ENCODE measurements around the gene HSPB7.
A peak's percentile ranks its signal among the peaks of the same experiment; 100 is the strongest.
"Not testable (repeated sequence)": the region's sequence is repeated elsewhere in the genome, so short reads cannot be mapped to it uniquely, and the experiment has no call there.

HSPB7 gene

DNA sequence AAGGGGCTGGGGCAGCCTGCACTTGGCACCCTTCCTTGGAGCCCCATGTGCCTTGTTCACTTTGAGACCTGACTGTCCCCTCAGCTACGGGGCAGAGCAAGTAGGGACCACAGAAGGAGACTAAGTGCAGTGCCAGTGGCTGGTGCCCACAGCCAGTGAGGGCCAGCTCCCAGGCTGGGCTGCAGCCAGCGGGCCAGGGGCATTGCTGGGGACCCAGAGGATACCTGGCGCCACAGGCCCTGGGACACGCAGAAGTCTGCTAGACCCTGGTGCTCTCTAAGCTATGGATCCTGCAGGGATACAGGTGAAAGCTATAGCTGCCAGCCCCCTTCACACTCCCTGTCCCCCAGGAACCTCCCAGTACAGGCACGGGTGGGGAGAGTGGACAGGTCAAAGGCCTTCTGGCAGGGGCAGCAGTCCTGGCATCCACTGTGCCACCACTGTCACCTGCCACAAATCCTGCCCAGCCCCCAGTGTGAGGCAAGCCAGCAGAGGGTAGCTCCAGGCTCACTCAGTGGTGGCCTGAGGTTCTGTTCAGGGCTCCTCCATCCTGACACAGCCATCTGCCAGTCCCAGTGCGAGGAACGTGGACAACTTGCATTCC lies 5.3 kb upstream of the HSPB7 start:
- Histone ChIP-seq H3K27ac (ENCODE audit: insufficient read depth in 1 of 2, low read depth in 1 of 2, low read length in 2 of 2, poor library complexity in 1 of 2, severe bottlenecking in 2 of 2) (no peak overlapping the region), H3K9me3 (ENCODE audit: control extremely low read depth in 1 of 5, control insufficient read depth in 4 of 5, insufficient read depth in 2 of 5, low read depth in 1 of 5, low read length in 4 of 5) (no peaks in the 10 kb centered on the region), H3K4me3 (ENCODE audit: control insufficient read depth in 1 of 7, extremely low read depth in 1 of 7, insufficient read depth in 4 of 7, low read depth in 2 of 7, low read length in 6 of 7) (no peak overlapping the region), H3K27me3 (replicated peaks in 2 of 5; ENCODE audit: control insufficient read depth in 4 of 5, insufficient read depth in 5 of 5, low read length in 4 of 5) (peaks cover 0 to 13% (median 0%) of the 10 kb centered on the region in 5 experiments), H3K4me1 (ENCODE audit: control extremely low read depth in 1 of 4, control insufficient read depth in 4 of 4, insufficient read depth in 4 of 4, low read length in 3 of 4) (peaks cover 0 to 7% (median 5%) of the 10 kb centered on the region in 4 experiments), H3K36me3 (ENCODE audit: control insufficient read depth in 4 of 4, insufficient read depth in 4 of 4, low read length in 3 of 4) (no peaks in the 10 kb centered on the region)
- WGBS (ENCODE audit: insufficient coverage): 88% methylated on average over 4 of the region's 7 CpGs
- POLR2A ChIA-PET: no interaction called here
- CTCF ChIA-PET: interaction anchor here (1.7 kb wide), 1 partner anchor 9 kb away, joined by 3 read pairs; no protein-coding TSS in a partner anchor
- no peak for DNase-seq

- no peak for DNase-seq
- ChIA-PET POLR2A (no interaction called here), CTCF (no interaction called here)
- no peaks in the 10 kb centered on the region for H3K36me3 ChIP-seq (ENCODE audit: control insufficient read depth in 4 of 4, insufficient read depth in 4 of 4, low read length in 3 of 4)
- no peak overlapping the region for H3K4me3 ChIP-seq (ENCODE audit: control insufficient read depth in 1 of 7, extremely low read depth in 1 of 7, insufficient read depth in 4 of 7, low read depth in 2 of 7, low read length in 6 of 7)
- H3K27me3 ChIP-seq (replicated peaks in 2 of 5; ENCODE audit: control insufficient read depth in 4 of 5, insufficient read depth in 5 of 5, low read length in 4 of 5): peaks cover 0 to 7% (median 0%) of the 10 kb centered on the region in 5 experiments
- no peaks in the 10 kb centered on the region for H3K9me3 ChIP-seq (ENCODE audit: control extremely low read depth in 1 of 5, control insufficient read depth in 4 of 5, insufficient read depth in 2 of 5, low read depth in 1 of 5, low read length in 4 of 5)
- H3K27ac ChIP-seq (ENCODE audit: insufficient read depth in 1 of 2, low read depth in 1 of 2, low read length in 2 of 2, poor library complexity in 1 of 2, severe bottlenecking in 2 of 2): no peak overlapping the region
- 63% methylated on average over 5 of the region's 11 CpGs for WGBS (ENCODE audit: insufficient coverage)
- peaks cover 0 to 6% (median 5%) of the 10 kb centered on the region in 4 experiments for H3K4me1 ChIP-seq (ENCODE audit: control extremely low read depth in 1 of 4, control insufficient read depth in 4 of 4, insufficient read depth in 4 of 4, low read length in 3 of 4)
Observed at GRCh38 chr1:16022393-16022792, 4.5 kb upstream of the HSPB7 start.

- no peak within 1 kb of the TSS for H3K27ac ChIP-seq (ENCODE audit: insufficient read depth in 1 of 2, low read depth in 1 of 2, low read length in 2 of 2, poor library complexity in 1 of 2, severe bottlenecking in 2 of 2)
- 81% methylated on average over 5 of the region's 6 CpGs for WGBS (ENCODE audit: insufficient coverage)
- no peak for DNase-seq
- no peaks in the 10 kb centered on the region for H3K36me3 ChIP-seq (ENCODE audit: control insufficient read depth in 4 of 4, insufficient read depth in 4 of 4, low read length in 3 of 4)
- H3K4me3 ChIP-seq (ENCODE audit: control insufficient read depth in 1 of 7, extremely low read depth in 1 of 7, insufficient read depth in 4 of 7, low read depth in 2 of 7, low read length in 6 of 7): no peak within 1 kb of the TSS
- no peaks in the 10 kb centered on the region for H3K9me3 ChIP-seq (ENCODE audit: control extremely low read depth in 1 of 5, control insufficient read depth in 4 of 5, insufficient read depth in 2 of 5, low read depth in 1 of 5, low read length in 4 of 5)
- peaks cover 0 to under 1% (median 0%) of the 10 kb centered on the region in 4 experiments for H3K4me1 ChIP-seq (ENCODE audit: control extremely low read depth in 1 of 4, control insufficient read depth in 4 of 4, insufficient read depth in 4 of 4, low read length in 3 of 4)
- peaks cover 0 to 5% (median 0%) of the 10 kb centered on the region in 5 experiments for H3K27me3 ChIP-seq (replicated peaks in 2 of 5; ENCODE audit: control insufficient read depth in 4 of 5, insufficient read depth in 5 of 5, low read length in 4 of 5)
- CTCF ChIA-PET: no interaction called here
- POLR2A ChIA-PET: no interaction called here
Observed at GRCh38 chr1:16021681-16022080, 3.8 kb upstream of the HSPB7 start, which contains the start of gene CLCNKA. Gene CLCNKA, plus strand, starts transcription at chr1:16022036. Its CDS starts 584 bp downstream, at chr1:16022620.

- H3K4me3 ChIP-seq (ENCODE audit: control insufficient read depth in 1 of 7, extremely low read depth in 1 of 7, insufficient read depth in 4 of 7, low read depth in 2 of 7, low read length in 6 of 7); H3K27me3 ChIP-seq (replicated peaks in 2 of 5; ENCODE audit: control insufficient read depth in 4 of 5, insufficient read depth in 5 of 5, low read length in 4 of 5); H3K36me3 ChIP-seq (ENCODE audit: control insufficient read depth in 4 of 4, insufficient read depth in 4 of 4, low read length in 3 of 4); DNase-seq; POLR2A ChIA-PET; H3K27ac ChIP-seq (ENCODE audit: insufficient read depth in 1 of 2, low read depth in 1 of 2, low read length in 2 of 2, poor library complexity in 1 of 2, severe bottlenecking in 2 of 2); H3K9me3 ChIP-seq (ENCODE audit: control extremely low read depth in 1 of 5, control insufficient read depth in 4 of 5, insufficient read depth in 2 of 5, low read depth in 1 of 5, low read length in 4 of 5); H3K4me1 ChIP-seq (ENCODE audit: control extremely low read depth in 1 of 4, control insufficient read depth in 4 of 4, insufficient read depth in 4 of 4, low read length in 3 of 4): not testable (repeated sequence)
- CTCF ChIA-PET: interaction anchor here (3.2 kb wide), 1 partner anchor 13 kb away, joined by 12 read pairs; no protein-coding TSS in a partner anchor
- WGBS (ENCODE audit: insufficient coverage): 100% methylated on average over 5 of the region's 9 CpGs
Observed at GRCh38 chr1:16020878-16021277, 3.0 kb upstream of the HSPB7 start.

GRCh38 chr1:16020325-16020724 lies 2.5 kb upstream of the HSPB7 start:
- H3K4me3 ChIP-seq (ENCODE audit: control insufficient read depth in 1 of 7, extremely low read depth in 1 of 7, insufficient read depth in 4 of 7, low read depth in 2 of 7, low read length in 6 of 7): no peak overlapping the region
- WGBS (ENCODE audit: insufficient coverage): 80% methylated on average over 1 of the region's 6 CpGs
- H3K27me3 ChIP-seq (replicated peaks in 2 of 5; ENCODE audit: control insufficient read depth in 4 of 5, insufficient read depth in 5 of 5, low read length in 4 of 5): peaks cover 0 to 5% (median 0%) of the 10 kb centered on the region in 5 experiments
- no peak for DNase-seq
- H3K4me1 ChIP-seq (ENCODE audit: control extremely low read depth in 1 of 4, control insufficient read depth in 4 of 4, insufficient read depth in 4 of 4, low read length in 3 of 4): no peaks in the 10 kb centered on the region
- no peaks in the 10 kb centered on the region for H3K36me3 ChIP-seq (ENCODE audit: control insufficient read depth in 4 of 4, insufficient read depth in 4 of 4, low read length in 3 of 4)
- ChIA-PET CTCF (interaction anchor here (3.2 kb wide), 1 partner anchor 12 kb away, joined by 12 read pairs; no protein-coding TSS in a partner anchor), POLR2A (no interaction called here)
- no peak overlapping the region for H3K27ac ChIP-seq (ENCODE audit: insufficient read depth in 1 of 2, low read depth in 1 of 2, low read length in 2 of 2, poor library complexity in 1 of 2, severe bottlenecking in 2 of 2)
- no peaks in the 10 kb centered on the region for H3K9me3 ChIP-seq (ENCODE audit: control extremely low read depth in 1 of 5, control insufficient read depth in 4 of 5, insufficient read depth in 2 of 5, low read depth in 1 of 5, low read length in 4 of 5)

GRCh38 chr1:16019644-16020277 lies 1.9 kb upstream of the HSPB7 start:
- CTCF ChIA-PET: interaction anchor here (1.1 to 3.2 kb wide), 3 partner anchors 12 to 37 kb away, joined by 4 to 12 read pairs (median 6); no protein-coding TSS in a partner anchor
- Histone ChIP-seq H3K36me3 (ENCODE audit: control insufficient read depth in 4 of 4, insufficient read depth in 4 of 4, low read length in 3 of 4) (no peaks in the 10 kb centered on the region), H3K9me3 (ENCODE audit: control extremely low read depth in 1 of 5, control insufficient read depth in 4 of 5, insufficient read depth in 2 of 5, low read depth in 1 of 5, low read length in 4 of 5) (no peaks in the 10 kb centered on the region), H3K27ac (ENCODE audit: insufficient read depth in 1 of 2, low read depth in 1 of 2, low read length in 2 of 2, poor library complexity in 1 of 2, severe bottlenecking in 2 of 2) (no peak overlapping the region), H3K27me3 (replicated peaks in 2 of 5; ENCODE audit: control insufficient read depth in 4 of 5, insufficient read depth in 5 of 5, low read length in 4 of 5) (peaks cover 0 to 5% (median 0%) of the 10 kb centered on the region in 5 experiments), H3K4me3 (ENCODE audit: control insufficient read depth in 1 of 7, extremely low read depth in 1 of 7, insufficient read depth in 4 of 7, low read depth in 2 of 7, low read length in 6 of 7) (no peak overlapping the region), H3K4me1 (ENCODE audit: control extremely low read depth in 1 of 4, control insufficient read depth in 4 of 4, insufficient read depth in 4 of 4, low read length in 3 of 4) (peaks cover 0 to 5% (median 2%) of the 10 kb centered on the region in 4 experiments)
- POLR2A ChIA-PET: no interaction called here
- peak in 2 of 3 donors; percentile 36 to 46 for DNase-seq
- 67% methylated on average over 3 of the region's 9 CpGs for WGBS (ENCODE audit: insufficient coverage)

All from common myeloid progenitor, CD34-positive (primary cell).